Measurements from ENCODE around the gene ASB18.

DNA sequence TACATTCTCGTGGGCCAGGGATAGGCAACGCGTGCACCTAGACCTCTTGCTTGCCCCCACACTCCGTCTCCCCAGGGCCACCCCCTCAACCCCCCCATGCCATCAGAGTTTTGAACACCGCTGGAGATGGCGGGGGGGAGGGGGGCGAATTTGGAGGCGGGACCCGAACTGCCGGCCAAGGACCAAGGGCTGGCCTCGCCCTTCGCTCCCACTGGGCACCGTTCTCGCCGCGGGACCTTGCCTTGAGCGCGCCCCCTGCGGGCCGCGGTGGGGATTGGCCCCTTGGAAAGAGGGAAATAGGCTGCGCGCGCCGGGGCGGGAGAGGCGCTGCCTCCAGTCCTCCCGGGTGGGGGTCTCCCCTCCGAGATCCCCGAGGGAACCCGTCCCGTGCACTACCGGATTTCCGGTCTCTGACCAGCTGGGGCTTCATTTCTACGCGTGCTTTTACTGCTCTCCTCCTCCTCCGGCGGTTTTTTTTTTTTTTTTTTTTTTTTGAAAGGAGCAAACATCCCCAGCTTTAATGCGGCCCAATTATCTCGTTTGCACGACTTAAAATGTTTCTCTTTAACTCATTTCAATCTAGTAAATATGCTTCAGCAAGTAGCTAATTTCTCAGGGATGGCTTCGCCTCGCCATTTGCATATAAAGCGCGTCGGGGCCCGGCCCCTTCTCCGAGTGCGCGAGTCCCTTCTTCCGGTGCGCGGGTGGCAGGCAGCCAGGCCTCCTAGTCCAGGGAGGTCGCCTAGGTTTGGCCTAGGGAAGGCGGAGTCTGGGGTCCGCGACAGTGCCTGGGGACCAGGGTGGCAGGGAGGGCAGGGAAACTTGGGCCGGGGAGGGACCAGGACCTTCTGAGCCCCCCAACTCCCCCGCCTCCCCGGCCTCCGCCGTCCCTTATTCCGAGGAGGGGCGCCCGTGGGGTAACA is 86.0 kb downstream of the ASB18 start:
- TF ChIP-seq GATA2 (IDR thresholded peaks at IDR 0.05; ENCODE audit: low read depth, low read length), result no peak
- no peak for TF ChIP-seq GATA3 (IDR thresholded peaks at IDR 0.05; ENCODE audit: low read depth, low read length)

All from SH-SY5Y (cell line).